K562 (cell line): ENCODE measurements around the gene BCAR1. TPM values are rescaled to one million over a fixed set of nuclear protein-coding genes. Genes with fewer than 3 reads are reported as not detected.

ENCODE experiments used
- ATAC-seq: fragments of 200-7000 bp; cut with Tn5 transposase; 3 replicates; pipeline ENCODE4 v1.9.1; 2020; ENCODE audit warnings: moderate library complexity
- BruUV-seq: library from RNA; stranded (reverse); fragments of 400-500 nt; replicated peaks from 2 replicates; lab custom pipeline; 2021; lab: Mats Ljungman, UMichigan
- CTCF ChIA-PET: fragments of 300-600 bp; formaldehyde crosslinking; extraction: SDS; loops from one replicate; lab custom pipeline; 2021; ENCODE audit warnings: low intra/inter-chr PET ratio; lab: Yijun Ruan, JAX
- POLR2A ChIA-PET: fragments of 300-600, 350-650 bp; sonication (Branson Sonifier 250); formaldehyde crosslinking; extraction: SDS; loops from one replicate; lab custom pipeline; 2021; ENCODE audit warnings: antibody characterized with exemption, inconsistent platforms; lab: Yijun Ruan, JAX
- DNase-seq, 4 experiments: peaks; one replicate each; pipeline versions ENCODE4 v3.0.0 to v3.0.0-alpha.2; 2011 to 2018; ENCODE audit warnings: low spot score in 3 of 4, mixed read lengths in 3 of 4; ENCODE audit errors: extremely low read depth in 1 of 4
- FAIRE-seq: peaks from 2 replicates; lab custom pipeline; 2011; peaks lifted over from hg19 to GRCh38; lab: Jason Lieb, UNC
- H2AFZ ChIP-seq: 2 replicates; pipeline ENCODE4 v1.6.0; 2011; ENCODE audit warnings: low read depth, low read length, control low read depth, inconsistent platforms
- H3K27ac ChIP-seq: fragments of 200-600 bp; 3 replicates; pipeline ENCODE4 v1.8.0; 2011; ENCODE audit warnings: low read depth, mild to moderate bottlenecking, control low read depth, inconsistent platforms, low read length, moderate library complexity, mixed read lengths; ENCODE audit errors: extremely low read depth
- H3K27me3 ChIP-seq, 2 experiments: fragments of 300-600 bp in 1 of 2; 2 replicates in 1 of 2; 3 replicates in 1 of 2; pipeline versions ENCODE4 v1.6.0 to v1.8.0; 2011; ENCODE audit warnings: inconsistent platforms in 2 of 2, low read length in 2 of 2, mild to moderate bottlenecking in 1 of 2, mixed read lengths in 1 of 2, moderate library complexity in 1 of 2; ENCODE audit not compliant: control insufficient read depth in 2 of 2, insufficient read depth in 2 of 2
- H3K36me3 ChIP-seq: fragments of 300-600 bp; 3 replicates; pipeline ENCODE4 v1.8.0; 2011; ENCODE audit warnings: mild to moderate bottlenecking, low read length, inconsistent platforms; ENCODE audit not compliant: control insufficient read depth, insufficient read depth
- H3K4me1 ChIP-seq, 2 experiments: fragments of 200-600 bp in 1 of 2; replicated peaks in 1 of 2; 2 replicates in 1 of 2; 3 replicates in 1 of 2; pipeline versions ENCODE4 v1.5.1 to v1.8.0; 2011; ENCODE audit warnings: inconsistent platforms in 2 of 2, low read length in 2 of 2, mild to moderate bottlenecking in 1 of 2, mixed read lengths in 1 of 2, moderate library complexity in 1 of 2; ENCODE audit not compliant: control insufficient read depth in 2 of 2, insufficient read depth in 2 of 2
- H3K4me2 ChIP-seq: 2 replicates; pipeline ENCODE4 v1.6.1; 2011; ENCODE audit warnings: low read length, control low read depth, inconsistent platforms, mixed read lengths; ENCODE audit not compliant: insufficient read depth
- H3K4me3 ChIP-seq: fragments of 200-600 bp; sonication (generic), shearing (Covaris generic); 2 replicates; pipeline ENCODE4 v1.5.1; 2016; ENCODE audit warnings: control low read depth, inconsistent platforms
- H3K79me2 ChIP-seq: fragments of 200-600 bp; 3 replicates; pipeline ENCODE4 v1.8.0; 2011; ENCODE audit warnings: low read length, inconsistent platforms; ENCODE audit not compliant: control insufficient read depth, insufficient read depth
- H3K9ac ChIP-seq, 2 experiments: 2 replicates each; pipeline versions ENCODE4 v1.6.0 to v1.6.1; 2011; ENCODE audit warnings: low read depth in 2 of 2, low read length in 2 of 2, control low read depth in 1 of 2, inconsistent platforms in 1 of 2, mild to moderate bottlenecking in 1 of 2, mixed read lengths in 1 of 2; ENCODE audit not compliant: insufficient read depth in 1 of 2
- H3K9me1 ChIP-seq: one replicate; pipeline ENCODE4 v1.6.0; 2011; ENCODE audit warnings: inconsistent platforms, mild to moderate bottlenecking, low read length, moderate library complexity; ENCODE audit not compliant: control insufficient read depth, insufficient read depth
- H3K9me3 ChIP-seq: replicated peaks from 2 replicates; pipeline ENCODE4 v1.5.1; 2011; ENCODE audit warnings: low read depth, low read length, inconsistent platforms; ENCODE audit not compliant: control insufficient read depth, insufficient read depth
- H4K20me1 ChIP-seq: replicated peaks from 2 replicates; pipeline ENCODE4 v1.6.1; 2011; ENCODE audit warnings: low read length, inconsistent platforms, mixed read lengths; ENCODE audit not compliant: control insufficient read depth, insufficient read depth
- CHD2 ChIP-seq: IDR thresholded peaks from 2 replicates; pipeline ENCODE4 v1.6.1; 2011; ENCODE audit warnings: low read depth, low read length
- FOXJ2 ChIP-seq: fragments of 200-800 bp; sonication (Bioruptor generic); IDR thresholded peaks from 2 replicates; pipeline ENCODE4 v1.6.1; 2016; ENCODE audit warnings: missing genetic modification characterization, missing compliant biosample characterization
- WGBS: fragments of 100-300 bp; shearing (Covaris generic); methylation state at CpG from one replicate; pipeline ENCODE4 v1.1.6; 2016; ENCODE audit warnings: low coverage, mixed read lengths; ENCODE audit not compliant: insufficient coverage; ENCODE audit errors: missing lambda C conversion rate; 5-methylcytosine and 5-hydroxymethylcytosine counted together
- in situ Hi-C: fragments of 300-500 bp; cut with MboI; formaldehyde crosslinking; loops from 4 replicates; pipeline ENCODE4 v1.15.0; 2018; ENCODE audit warnings: inconsistent platforms, mixed read lengths
- intact Hi-C: fragments of 100-400 bp; cut with micrococcal nuclease; formaldehyde crosslinking; loops from 2 replicates; pipeline ENCODE4 v1.14.2; 2022
- polyA plus RNA-seq, 8 experiments: library from polyadenylated mRNA; depleted of rRNA in 4 of 8; stranded (reverse) in 5 of 8; unstranded in 3 of 8; fragments of >200 nt; fragmentation: Nextera tagmentation in 2 of 8; fragmentation: Illumina TruSeq in 1 of 8; extraction: Ambion mirVana in 2 of 8; extraction: Trizol in 1 of 8; gene quantifications; 2 replicates each; pipeline versions ENCODE4 v1.2.1 to v1.2.3, GENCODE V29; 2011 to 2014; ENCODE audit warnings: inconsistent platforms in 1 of 8, missing spikeins in 1 of 8
- small RNA-seq: library from RNA; depleted of rRNA; stranded (forward); fragments of <200 nt; gene quantifications from one replicate; pipeline ENCODE3, GENCODE V24; 2014
- total RNA-seq, 7 experiments: library from RNA; depleted of rRNA in 6 of 7; stranded (reverse); fragments of >200 nt in 6 of 7; fragmentation: Illumina TruSeq in 2 of 7; extraction: Trizol in 2 of 7; gene quantifications; 2 replicates each; pipeline versions ENCODE4 v1.2.1 to v1.2.3, GENCODE V29; 2011 to 2021; ENCODE audit warnings: low replicate concordance in 1 of 7
- TF ChIP-seq, protein P1 (sequence below): fragments of 450-650 bp; IDR thresholded peaks from 2 replicates; pipeline ENCODE4 v1.6.1; 2016; ENCODE audit warnings: mild to moderate bottlenecking
- TF ChIP-seq, protein P2 (sequence below): IDR thresholded peaks from 2 replicates; pipeline ENCODE4 v1.6.1; 2011; ENCODE audit warnings: borderline replicate concordance, low read depth, mild to moderate bottlenecking, moderate library complexity, low read length; ENCODE audit not compliant: insufficient read depth, poor library complexity, severe bottlenecking
- TF ChIP-seq, protein P3 (sequence below): sonication (generic); IDR thresholded peaks from 2 replicates; pipeline ENCODE4 v1.6.1; 2016

Gene BCAR1
- total and polyA plus RNA-seq, 9 of the 15 experiments (the other 6 are each of a cell fraction or from before 2014, with no cell fraction given), result 0.10 to 26.3 (median 3.6) TPM

DNA sequence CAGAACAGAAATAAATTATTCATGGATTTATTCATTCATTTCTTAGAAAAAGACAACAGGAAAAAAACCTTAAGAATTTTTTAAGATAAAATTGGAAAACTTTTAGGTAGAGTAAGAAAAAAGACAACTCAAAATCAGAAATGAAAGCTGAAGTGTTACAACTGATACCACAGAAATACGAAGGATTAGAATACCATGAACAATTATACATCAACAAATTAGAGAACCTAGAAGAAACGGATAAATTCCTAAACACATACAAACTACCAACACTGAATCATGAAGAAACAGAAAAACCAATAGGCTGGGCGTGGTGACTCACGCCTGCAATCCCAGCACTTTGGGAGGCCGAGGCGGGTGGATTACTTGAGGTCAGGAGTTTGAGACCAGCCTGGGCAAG is 72.2 kb downstream of the BCAR1 start:
- Histone ChIP-seq H3K9me3 (peaks cover 5% of the 10 kb centered on the region; the same call in 1 of the 2 replicates), H3K4me2 (no peak overlapping the region), H3K36me3 (no peaks in the 10 kb centered on the region), H3K9me1 (no peaks in the 10 kb centered on the region), H4K20me1 (no peaks in the 10 kb centered on the region), H3K27me3 (no peaks in the 10 kb centered on the region), H3K9ac (no peak overlapping the region), H3K4me1 (no peaks in the 10 kb centered on the region), H2AFZ (no peak overlapping the region), H3K4me3 (no peak overlapping the region), H3K79me2 (no peaks in the 10 kb centered on the region), H3K27ac (no peak overlapping the region)
- TF ChIP-seq CHD2 (no peak), FOXJ2 (tag) (no peak)
- TF ChIP-seq, protein P1, sequence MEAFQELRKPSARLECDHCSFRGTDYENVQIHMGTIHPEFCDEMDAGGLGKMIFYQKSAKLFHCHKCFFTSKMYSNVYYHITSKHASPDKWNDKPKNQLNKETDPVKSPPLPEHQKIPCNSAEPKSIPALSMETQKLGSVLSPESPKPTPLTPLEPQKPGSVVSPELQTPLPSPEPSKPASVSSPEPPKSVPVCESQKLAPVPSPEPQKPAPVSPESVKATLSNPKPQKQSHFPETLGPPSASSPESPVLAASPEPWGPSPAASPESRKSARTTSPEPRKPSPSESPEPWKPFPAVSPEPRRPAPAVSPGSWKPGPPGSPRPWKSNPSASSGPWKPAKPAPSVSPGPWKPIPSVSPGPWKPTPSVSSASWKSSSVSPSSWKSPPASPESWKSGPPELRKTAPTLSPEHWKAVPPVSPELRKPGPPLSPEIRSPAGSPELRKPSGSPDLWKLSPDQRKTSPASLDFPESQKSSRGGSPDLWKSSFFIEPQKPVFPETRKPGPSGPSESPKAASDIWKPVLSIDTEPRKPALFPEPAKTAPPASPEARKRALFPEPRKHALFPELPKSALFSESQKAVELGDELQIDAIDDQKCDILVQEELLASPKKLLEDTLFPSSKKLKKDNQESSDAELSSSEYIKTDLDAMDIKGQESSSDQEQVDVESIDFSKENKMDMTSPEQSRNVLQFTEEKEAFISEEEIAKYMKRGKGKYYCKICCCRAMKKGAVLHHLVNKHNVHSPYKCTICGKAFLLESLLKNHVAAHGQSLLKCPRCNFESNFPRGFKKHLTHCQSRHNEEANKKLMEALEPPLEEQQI, result no peak
- TF ChIP-seq, protein P2, sequence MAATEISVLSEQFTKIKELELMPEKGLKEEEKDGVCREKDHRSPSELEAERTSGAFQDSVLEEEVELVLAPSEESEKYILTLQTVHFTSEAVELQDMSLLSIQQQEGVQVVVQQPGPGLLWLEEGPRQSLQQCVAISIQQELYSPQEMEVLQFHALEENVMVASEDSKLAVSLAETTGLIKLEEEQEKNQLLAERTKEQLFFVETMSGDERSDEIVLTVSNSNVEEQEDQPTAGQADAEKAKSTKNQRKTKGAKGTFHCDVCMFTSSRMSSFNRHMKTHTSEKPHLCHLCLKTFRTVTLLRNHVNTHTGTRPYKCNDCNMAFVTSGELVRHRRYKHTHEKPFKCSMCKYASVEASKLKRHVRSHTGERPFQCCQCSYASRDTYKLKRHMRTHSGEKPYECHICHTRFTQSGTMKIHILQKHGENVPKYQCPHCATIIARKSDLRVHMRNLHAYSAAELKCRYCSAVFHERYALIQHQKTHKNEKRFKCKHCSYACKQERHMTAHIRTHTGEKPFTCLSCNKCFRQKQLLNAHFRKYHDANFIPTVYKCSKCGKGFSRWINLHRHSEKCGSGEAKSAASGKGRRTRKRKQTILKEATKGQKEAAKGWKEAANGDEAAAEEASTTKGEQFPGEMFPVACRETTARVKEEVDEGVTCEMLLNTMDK, result no peak
- TF ChIP-seq, protein P3, sequence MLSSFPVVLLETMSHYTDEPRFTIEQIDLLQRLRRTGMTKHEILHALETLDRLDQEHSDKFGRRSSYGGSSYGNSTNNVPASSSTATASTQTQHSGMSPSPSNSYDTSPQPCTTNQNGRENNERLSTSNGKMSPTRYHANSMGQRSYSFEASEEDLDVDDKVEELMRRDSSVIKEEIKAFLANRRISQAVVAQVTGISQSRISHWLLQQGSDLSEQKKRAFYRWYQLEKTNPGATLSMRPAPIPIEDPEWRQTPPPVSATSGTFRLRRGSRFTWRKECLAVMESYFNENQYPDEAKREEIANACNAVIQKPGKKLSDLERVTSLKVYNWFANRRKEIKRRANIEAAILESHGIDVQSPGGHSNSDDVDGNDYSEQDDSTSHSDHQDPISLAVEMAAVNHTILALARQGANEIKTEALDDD, result no peak
- 74% methylated on average over 6 of the region's 6 CpGs for WGBS
- intact Hi-C loops, result no loop called here
- in situ Hi-C loops, result no loop called here
- BruUV-seq, result no TSS peak
- FAIRE-seq, result no peak
- no peak for ATAC-seq
- no peak for DNase-seq
- ChIA-PET POLR2A (no interaction called here), CTCF (no interaction called here)

Small RNA genes lying within 50 kb of the gene (small RNA-seq; reads per million reads assigned to genes)
- not detected for gene RNU6-758P

Other genes with a start within 250 kb of the BCAR1 start
- gene LDHD, start 134.8 kb downstream of the BCAR1 start, total RNA-seq (2014; rRNA removed), result 0.33 and 0.73 TPM in 2 replicates
- gene LDHD, start 134.8 kb downstream of the BCAR1 start, total RNA-seq (2014; rRNA removed; fragmentation: Illumina TruSeq; extraction: Trizol), result not detected in 2 replicates
- 0.19 and 0.40 TPM in 2 replicates for gene LDHD, start 134.8 kb downstream of the BCAR1 start, total RNA-seq (2015; rRNA removed; fragmentation: Illumina TruSeq; extraction: Trizol)
- 0.69 and 0.83 TPM in 2 replicates for gene LDHD, start 134.8 kb downstream of the BCAR1 start, total RNA-seq (2021)
- gene LDHD, start 134.8 kb downstream of the BCAR1 start, polyA plus RNA-seq (2011; rRNA removed), result 0.08 and 0.33 TPM in 2 replicates
- gene LDHD, start 134.8 kb downstream of the BCAR1 start, polyA plus RNA-seq (2014; fragmentation: Illumina TruSeq; extraction: Trizol), result 0.19 and 0.25 TPM in 2 replicates
- not detected for gene LDHD, start 134.8 kb downstream of the BCAR1 start, polyA plus RNA-seq (2014; fragmentation: Nextera tagmentation; extraction: Ambion mirVana)
- gene LDHD, start 134.8 kb downstream of the BCAR1 start, polyA plus RNA-seq (2014; rRNA removed), result 0.39 and 0.86 TPM in 2 replicates
- gene ZFP1, start 103.1 kb downstream of the BCAR1 start, total RNA-seq (2014; rRNA removed), result 9.3 and 10.4 TPM in 2 replicates
- gene ZFP1, start 103.1 kb downstream of the BCAR1 start, total RNA-seq (2014; rRNA removed; fragmentation: Illumina TruSeq; extraction: Trizol), result 14.7 and 16.1 TPM in 2 replicates
- gene ZFP1, start 103.1 kb downstream of the BCAR1 start, total RNA-seq (2015; rRNA removed; fragmentation: Illumina TruSeq; extraction: Trizol), result 13.7 and 14.0 TPM in 2 replicates
- 10.8 and 14.7 TPM in 2 replicates for gene ZFP1, start 103.1 kb downstream of the BCAR1 start, total RNA-seq (2021)
- gene ZFP1, start 103.1 kb downstream of the BCAR1 start, polyA plus RNA-seq (2011; rRNA removed), result 10.8 and 13.3 TPM in 2 replicates
- gene ZFP1, start 103.1 kb downstream of the BCAR1 start, polyA plus RNA-seq (2014; fragmentation: Illumina TruSeq; extraction: Trizol), result 11.4 and 11.6 TPM in 2 replicates
- gene ZFP1, start 103.1 kb downstream of the BCAR1 start, polyA plus RNA-seq (2014; fragmentation: Nextera tagmentation; extraction: Ambion mirVana), result 1 to 10 TPM; 2.6 to 4.1 TPM
- gene ZFP1, start 103.1 kb downstream of the BCAR1 start, polyA plus RNA-seq (2014; rRNA removed), result 5.2 and 6.5 TPM in 2 replicates
- not detected in 2 replicates for gene CTRB2, start 44.5 kb downstream of the BCAR1 start, total RNA-seq (2014; rRNA removed)
- not detected in 2 replicates for gene CTRB2, start 44.5 kb downstream of the BCAR1 start, total RNA-seq (2014; rRNA removed; fragmentation: Illumina TruSeq; extraction: Trizol)
- gene CTRB2, start 44.5 kb downstream of the BCAR1 start, total RNA-seq (2015; rRNA removed; fragmentation: Illumina TruSeq; extraction: Trizol), result not detected in 2 replicates
- gene CTRB2, start 44.5 kb downstream of the BCAR1 start, total RNA-seq (2021), result 5.1 and 7.3 TPM in 2 replicates
- not detected in 2 replicates for gene CTRB2, start 44.5 kb downstream of the BCAR1 start, polyA plus RNA-seq (2011; rRNA removed)
- gene CTRB2, start 44.5 kb downstream of the BCAR1 start, polyA plus RNA-seq (2014; fragmentation: Illumina TruSeq; extraction: Trizol), result not detected in 2 replicates
- not detected for gene CTRB2, start 44.5 kb downstream of the BCAR1 start, polyA plus RNA-seq (2014; fragmentation: Nextera tagmentation; extraction: Ambion mirVana)
- not detected in 2 replicates for gene CTRB2, start 44.5 kb downstream of the BCAR1 start, polyA plus RNA-seq (2014; rRNA removed)
- gene CTRB1, start 32.6 kb downstream of the BCAR1 start, total RNA-seq (2014; rRNA removed), result not detected in 2 replicates
- not detected in 2 replicates for gene CTRB1, start 32.6 kb downstream of the BCAR1 start, total RNA-seq (2014; rRNA removed; fragmentation: Illumina TruSeq; extraction: Trizol)
- gene CTRB1, start 32.6 kb downstream of the BCAR1 start, total RNA-seq (2015; rRNA removed; fragmentation: Illumina TruSeq; extraction: Trizol), result not detected in 2 replicates
- 2.3 and 5.3 TPM in 2 replicates for gene CTRB1, start 32.6 kb downstream of the BCAR1 start, total RNA-seq (2021)
- gene CTRB1, start 32.6 kb downstream of the BCAR1 start, polyA plus RNA-seq (2011; rRNA removed), result not detected in 2 replicates
- not detected in 2 replicates for gene CTRB1, start 32.6 kb downstream of the BCAR1 start, polyA plus RNA-seq (2014; fragmentation: Illumina TruSeq; extraction: Trizol)
- not detected for gene CTRB1, start 32.6 kb downstream of the BCAR1 start, polyA plus RNA-seq (2014; fragmentation: Nextera tagmentation; extraction: Ambion mirVana)
- not detected in 2 replicates for gene CTRB1, start 32.6 kb downstream of the BCAR1 start, polyA plus RNA-seq (2014; rRNA removed)
- gene CFDP1, start 181.9 kb upstream of the BCAR1 start, total RNA-seq (2014; rRNA removed), result 40.0 and 43.7 TPM in 2 replicates
- 70.4 and 73.6 TPM in 2 replicates for gene CFDP1, start 181.9 kb upstream of the BCAR1 start, total RNA-seq (2014; rRNA removed; fragmentation: Illumina TruSeq; extraction: Trizol)
- 76.7 and 77.1 TPM in 2 replicates for gene CFDP1, start 181.9 kb upstream of the BCAR1 start, total RNA-seq (2015; rRNA removed; fragmentation: Illumina TruSeq; extraction: Trizol)
- 30.3 and 31.5 TPM in 2 replicates for gene CFDP1, start 181.9 kb upstream of the BCAR1 start, total RNA-seq (2021)
- 29.2 and 44.3 TPM in 2 replicates for gene CFDP1, start 181.9 kb upstream of the BCAR1 start, polyA plus RNA-seq (2011; rRNA removed)
- 61.1 and 78.4 TPM in 2 replicates for gene CFDP1, start 181.9 kb upstream of the BCAR1 start, polyA plus RNA-seq (2014; fragmentation: Illumina TruSeq; extraction: Trizol)
- gene CFDP1, start 181.9 kb upstream of the BCAR1 start, polyA plus RNA-seq (2014; fragmentation: Nextera tagmentation; extraction: Ambion mirVana), result 10 to 100 TPM; 33.4 to 61.7 TPM
- 57.5 and 65.0 TPM in 2 replicates for gene CFDP1, start 181.9 kb upstream of the BCAR1 start, polyA plus RNA-seq (2014; rRNA removed)
- gene TMEM170A, start 213.1 kb upstream of the BCAR1 start, total RNA-seq (2014; rRNA removed), result 11.3 and 15.0 TPM in 2 replicates
- gene TMEM170A, start 213.1 kb upstream of the BCAR1 start, total RNA-seq (2014; rRNA removed; fragmentation: Illumina TruSeq; extraction: Trizol), result 17.6 and 18.2 TPM in 2 replicates
- gene TMEM170A, start 213.1 kb upstream of the BCAR1 start, total RNA-seq (2015; rRNA removed; fragmentation: Illumina TruSeq; extraction: Trizol), result 18.4 and 19.0 TPM in 2 replicates
- gene TMEM170A, start 213.1 kb upstream of the BCAR1 start, total RNA-seq (2021), result 16.6 and 18.0 TPM in 2 replicates
- 28.3 and 30.2 TPM in 2 replicates for gene TMEM170A, start 213.1 kb upstream of the BCAR1 start, polyA plus RNA-seq (2011; rRNA removed)
- gene TMEM170A, start 213.1 kb upstream of the BCAR1 start, polyA plus RNA-seq (2014; fragmentation: Illumina TruSeq; extraction: Trizol), result 9.2 and 11.2 TPM in 2 replicates
- 1 to 10 TPM; 6.1 to 7.3 TPM for gene TMEM170A, start 213.1 kb upstream of the BCAR1 start, polyA plus RNA-seq (2014; fragmentation: Nextera tagmentation; extraction: Ambion mirVana)
- 10.0 and 10.2 TPM in 2 replicates for gene TMEM170A, start 213.1 kb upstream of the BCAR1 start, polyA plus RNA-seq (2014; rRNA removed)
- gene CHST6, start 243.8 kb upstream of the BCAR1 start, total RNA-seq (2014; rRNA removed), result 0.05 TPM in 1 of 2 replicates, not detected in the other
- gene CHST6, start 243.8 kb upstream of the BCAR1 start, total RNA-seq (2014; rRNA removed; fragmentation: Illumina TruSeq; extraction: Trizol), result not detected in 2 replicates
- gene CHST6, start 243.8 kb upstream of the BCAR1 start, total RNA-seq (2015; rRNA removed; fragmentation: Illumina TruSeq; extraction: Trizol), result not detected in 2 replicates
- 0.02 and 0.09 TPM in 2 replicates for gene CHST6, start 243.8 kb upstream of the BCAR1 start, total RNA-seq (2021)
- gene CHST6, start 243.8 kb upstream of the BCAR1 start, polyA plus RNA-seq (2011; rRNA removed), result 0.01 TPM in 1 of 2 replicates, not detected in the other
- not detected in 2 replicates for gene CHST6, start 243.8 kb upstream of the BCAR1 start, polyA plus RNA-seq (2014; fragmentation: Illumina TruSeq; extraction: Trizol)
- gene CHST6, start 243.8 kb upstream of the BCAR1 start, polyA plus RNA-seq (2014; fragmentation: Nextera tagmentation; extraction: Ambion mirVana), result not detected
- not detected in 2 replicates for gene CHST6, start 243.8 kb upstream of the BCAR1 start, polyA plus RNA-seq (2014; rRNA removed)